NCI-H748 (cell line): ENCODE measurements around the gene USP48.

Source experiments
- DNase-seq: peaks from one replicate; lab custom pipeline; 2025; ENCODE audit not compliant: unreplicated experiment; lab: John Stamatoyannopoulos, UW

USP48 gene

GRCh38 chr1:21670956-21671902 is 111.7 kb downstream of the USP48 start:
- DNase-seq = no peak

GRCh38 chr1:21670059-21670881 is 112.7 kb downstream of the USP48 start:
- DNase-seq = no peak

- DNase-seq = peak; percentile 66
These were observed 113.5 kb downstream of the USP48 start, which contains the start of gene RAP1GAP for GRCh38 chr1:21669258-21670058. Gene RAP1GAP (minus strand): TSS chr1:21669357. CDS start chr1:21620032, 49,325 bp downstream.

- no peak for DNase-seq
These were observed 114.0 kb downstream of the USP48 start for GRCh38 chr1:21668951-21669257.

- DNase-seq = no peak
These were observed 114.6 kb downstream of the USP48 start for GRCh38 chr1:21668232-21668950.

GRCh38 chr1:21667348-21668231 is 115.4 kb downstream of the USP48 start:
- DNase-seq = no peak

- peak; percentile 21 for DNase-seq
These were observed 116.2 kb downstream of the USP48 start for GRCh38 chr1:21666576-21667320.

GRCh38 chr1:21665711-21666575 is 117.0 kb downstream of the USP48 start:
- no peak for DNase-seq

- DNase-seq = no peak
These were observed 118.0 kb downstream of the USP48 start for GRCh38 chr1:21664806-21665588.

- no peak for DNase-seq
These were observed 118.8 kb downstream of the USP48 start for GRCh38 chr1:21663951-21664805.

GRCh38 chr1:21663248-21663950 is 119.5 kb downstream of the USP48 start:
- no peak for DNase-seq

GRCh38 chr1:21662426-21663247 is 120.3 kb downstream of the USP48 start:
- DNase-seq = no peak

GRCh38 chr1:21661886-21662285 is 121.1 kb downstream of the USP48 start:
- DNase-seq = no peak

GRCh38 chr1:21659924-21660326 is 123.0 kb downstream of the USP48 start:
- DNase-seq = no peak
